HG02938 (cell line): Measurements from ENCODE around the gene MARCHF3.

Experiments
- ATAC-seq: cut with Tn5 transposase; IDR thresholded peaks from one replicate; pipeline ENCODE4 v1.9.1; 2021; ENCODE audit warnings: mild to moderate bottlenecking, moderate library complexity; ENCODE audit not compliant: unreplicated experiment

MARCHF3 gene

GRCh38 chr5:126987271-126987899, 43.0 kb downstream of the MARCHF3 start:
- ATAC-seq: peak; percentile 6

GRCh38 chr5:126984632-126985031, 45.7 kb downstream of the MARCHF3 start:
- ATAC-seq: no peak

DNA sequence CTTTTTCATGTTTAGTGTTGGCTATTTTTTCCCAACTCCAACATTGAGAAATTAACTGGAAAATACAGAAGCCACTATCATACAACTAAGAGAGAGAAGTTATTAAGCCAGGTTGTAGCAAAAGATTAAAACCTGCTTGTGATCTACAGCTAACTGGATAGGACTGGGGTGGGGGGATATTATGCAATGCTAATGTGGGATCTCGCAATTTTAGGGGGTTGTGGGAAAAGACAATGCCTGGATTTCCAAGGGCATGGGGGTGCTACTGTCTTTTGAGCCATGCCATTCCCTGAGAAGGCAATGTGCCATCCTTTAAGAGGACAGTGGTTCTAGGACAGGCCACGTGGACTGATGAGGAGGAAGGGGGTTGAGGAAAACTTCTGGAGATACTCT, 46.5 kb downstream of the MARCHF3 start:
- no peak for ATAC-seq

- no peak for ATAC-seq
Measured at GRCh38 chr5:126982926-126983873, 47.2 kb downstream of the MARCHF3 start.

DNA sequence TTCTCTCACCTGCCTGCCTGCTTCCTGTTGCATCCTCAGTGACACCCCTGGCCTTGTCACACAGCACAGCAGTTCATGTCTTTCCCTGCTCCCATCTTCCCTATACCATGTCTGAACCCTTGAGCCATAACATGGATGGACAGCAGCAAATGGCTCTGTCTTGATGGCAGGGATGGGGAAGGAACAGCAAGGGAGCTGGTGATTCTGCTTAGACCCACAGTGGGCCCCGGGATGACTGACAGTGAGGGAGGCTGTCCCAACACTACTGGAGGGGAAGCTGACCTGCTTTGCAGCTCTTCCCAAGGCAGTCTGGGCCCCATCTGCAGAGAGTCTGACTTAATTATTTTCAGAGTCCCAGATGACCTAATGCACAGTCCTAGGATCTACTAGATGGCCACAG, 48.2 kb downstream of the MARCHF3 start:
- ATAC-seq: no peak

DNA sequence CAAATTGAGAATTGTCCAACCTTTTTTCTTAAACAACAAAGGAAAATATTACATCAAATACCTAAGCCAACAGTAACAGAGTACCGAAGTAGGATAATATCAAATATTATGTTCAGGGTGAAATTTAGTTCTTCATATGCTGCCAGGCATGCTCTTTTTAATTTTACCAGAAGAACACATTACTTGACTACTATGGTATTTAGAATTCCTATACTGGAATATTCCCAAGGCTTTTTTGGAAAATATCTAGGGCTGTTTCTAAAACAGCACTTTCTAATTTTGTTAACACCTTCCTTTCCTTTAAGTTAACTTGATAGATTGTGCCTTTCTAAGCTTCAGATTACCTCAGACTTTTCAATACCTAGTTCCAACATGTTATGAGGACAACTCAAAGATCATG, 48.7 kb downstream of the MARCHF3 start:
- ATAC-seq: no peak

GRCh38 chr5:126981222-126981621, 49.1 kb downstream of the MARCHF3 start:
- ATAC-seq: no peak

DNA sequence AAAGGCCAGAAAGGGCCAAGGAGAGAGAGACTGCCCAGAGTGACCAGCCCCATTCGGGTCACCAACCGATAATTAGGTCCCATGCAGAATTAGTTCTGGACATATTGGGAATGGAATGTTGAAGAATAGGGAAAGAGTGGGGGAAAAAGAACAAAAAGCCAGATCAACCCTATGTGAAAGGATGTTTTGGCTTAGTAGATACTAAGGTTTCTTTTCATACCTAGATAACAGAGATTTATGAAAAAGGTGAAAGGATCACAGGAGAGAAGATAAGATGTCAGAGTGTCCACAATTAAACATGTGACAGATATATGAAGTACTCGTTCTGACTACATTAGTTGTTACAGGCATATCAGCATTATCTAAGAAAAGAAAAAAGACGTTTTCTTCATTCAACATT, 52.1 kb downstream of the MARCHF3 start:
- no peak for ATAC-seq

- ATAC-seq: no peak
Measured at GRCh38 chr5:126976520-126977172, 53.7 kb downstream of the MARCHF3 start.

GRCh38 chr5:126975796-126976195, 54.6 kb downstream of the MARCHF3 start:
- no peak for ATAC-seq

GRCh38 chr5:126973193-126973592, 57.2 kb downstream of the MARCHF3 start:
- no peak for ATAC-seq

- peak; percentile 79 for ATAC-seq
Measured at GRCh38 chr5:126972062-126972895, 58.1 kb downstream of the MARCHF3 start.

- no peak for ATAC-seq
Measured at GRCh38 chr5:126971455-126972031, 58.8 kb downstream of the MARCHF3 start.

DNA sequence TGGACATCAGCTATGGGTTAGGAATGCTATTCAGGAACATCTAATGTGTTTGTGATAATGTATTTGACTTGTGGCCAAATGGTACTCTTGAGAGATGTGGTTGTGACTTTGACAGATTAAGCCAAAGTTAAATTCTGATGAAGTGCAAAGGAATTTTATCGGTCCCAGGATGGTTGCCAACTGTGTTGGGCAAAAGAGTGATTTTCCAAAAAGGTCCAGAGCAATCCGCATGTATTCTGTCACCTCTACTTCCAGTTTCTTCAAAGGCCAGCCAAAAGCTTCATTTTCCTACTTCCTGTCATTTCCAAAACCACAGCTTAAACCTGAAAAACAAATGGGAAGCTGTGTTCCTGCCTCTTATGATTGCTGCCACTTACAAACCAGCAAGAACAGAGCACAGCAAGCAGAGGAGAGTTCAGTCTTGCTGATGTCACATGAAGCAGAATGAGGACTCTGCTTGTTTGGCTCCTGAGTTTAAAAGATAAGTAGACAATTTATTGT, 59.8 kb downstream of the MARCHF3 start:
- no peak for ATAC-seq

- ATAC-seq: no peak
Measured at GRCh38 chr5:126969548-126969947, 60.8 kb downstream of the MARCHF3 start.

- ATAC-seq: no peak
Measured at GRCh38 chr5:126967808-126968466, 62.4 kb downstream of the MARCHF3 start.

- no peak for ATAC-seq
Measured at GRCh38 chr5:126965487-126965886, 64.9 kb downstream of the MARCHF3 start.

- no peak for ATAC-seq
Measured at GRCh38 chr5:126965061-126965475, 65.3 kb downstream of the MARCHF3 start.

- ATAC-seq: no peak
Measured at GRCh38 chr5:126963822-126964375, 66.5 kb downstream of the MARCHF3 start.
